GM12892 (cell line): ENCODE data around the gene NCBP2.

ENCODE experiments used
- POLR2A ChIP-seq: IDR thresholded peaks from 2 replicates; pipeline ENCODE4 v1.6.1; 2011; ENCODE audit warnings: low read depth, low read length, control low read depth
- POLR2AphosphoS5 ChIP-seq: IDR thresholded peaks from 2 replicates; pipeline ENCODE4 v1.6.1; 2011; ENCODE audit warnings: low read depth, low read length, control low read depth

GRCh38 chr3:196971094-196971698, 28.9 kb upstream of the NCBP2 start:
- no peak for TF ChIP-seq POLR2A
- no peak for TF ChIP-seq POLR2AphosphoS5
